HEK293T (cell line): ENCODE data around the gene CAPS2.

Source experiments
- CTBP1 ChIP-seq: fragments of 450-650 bp; IDR thresholded peaks from 2 replicates; pipeline ENCODE4 v1.6.1; 2016; ENCODE audit warnings: borderline replicate concordance
- ELF4 ChIP-seq: fragments of 450-650 bp; IDR thresholded peaks from 2 replicates; pipeline ENCODE4 v1.6.1; 2017; ENCODE audit warnings: antibody characterized with exemption
- FOXA1 ChIP-seq: fragments of 450-650 bp; IDR thresholded peaks from 2 replicates; pipeline ENCODE4 v1.6.1; 2016; ENCODE audit warnings: mild to moderate bottlenecking
- FOXK2 ChIP-seq: fragments of 450-650 bp; IDR thresholded peaks from 2 replicates; pipeline ENCODE4 v1.6.1; 2016; ENCODE audit warnings: mild to moderate bottlenecking
- FOXM1 ChIP-seq: fragments of 450-650 bp; IDR thresholded peaks from 2 replicates; pipeline ENCODE4 v1.6.1; 2017; ENCODE audit warnings: mild to moderate bottlenecking, borderline replicate concordance
- HDGF ChIP-seq: fragments of 450-650 bp; IDR thresholded peaks from 2 replicates; pipeline ENCODE4 v1.6.1; 2017; ENCODE audit warnings: antibody characterized with exemption, borderline replicate concordance
- L3MBTL2 ChIP-seq: fragments of 450-650 bp; conservative IDR thresholded peaks from 2 replicates; pipeline ENCODE4 v1.6.1; 2016; ENCODE audit warnings: mild to moderate bottlenecking
- LEF1 ChIP-seq: fragments of 450-650 bp; IDR thresholded peaks from 2 replicates; pipeline ENCODE4 v1.6.1; 2017; ENCODE audit warnings: mild to moderate bottlenecking, borderline replicate concordance
- NFRKB ChIP-seq: fragments of 450-650 bp; IDR thresholded peaks from 2 replicates; pipeline ENCODE4 v1.6.1; 2016; ENCODE audit warnings: mild to moderate bottlenecking, moderate library complexity
- SUZ12 ChIP-seq: fragments of 450-650 bp; IDR thresholded peaks from 2 replicates; pipeline ENCODE4 v1.6.1; 2016; ENCODE audit warnings: mild to moderate bottlenecking
- ZNF384 ChIP-seq: fragments of 450-650 bp; IDR thresholded peaks from 2 replicates; pipeline ENCODE4 v1.6.1; 2016

GRCh38 chr12:75260316-75260715, 69.8 kb downstream of the CAPS2 start:
- TF ChIP-seq FOXA1 (no peak), NFRKB (no peak), HDGF (no peak), SUZ12 (no peak), CTBP1 (no peak), FOXM1 (no peak), ELF4 (no peak), FOXK2 (no peak), LEF1 (no peak), L3MBTL2 (no peak), ZNF384 (no peak)
